ENCODE measurements around the gene DENND5A. TPM values are rescaled to one million over a fixed set of nuclear protein-coding genes. Genes with fewer than 3 reads are reported as not detected.

Gene DENND5A
- total RNA-seq, 1 donor from 2014 or later, result 76.0 TPM

DNA sequence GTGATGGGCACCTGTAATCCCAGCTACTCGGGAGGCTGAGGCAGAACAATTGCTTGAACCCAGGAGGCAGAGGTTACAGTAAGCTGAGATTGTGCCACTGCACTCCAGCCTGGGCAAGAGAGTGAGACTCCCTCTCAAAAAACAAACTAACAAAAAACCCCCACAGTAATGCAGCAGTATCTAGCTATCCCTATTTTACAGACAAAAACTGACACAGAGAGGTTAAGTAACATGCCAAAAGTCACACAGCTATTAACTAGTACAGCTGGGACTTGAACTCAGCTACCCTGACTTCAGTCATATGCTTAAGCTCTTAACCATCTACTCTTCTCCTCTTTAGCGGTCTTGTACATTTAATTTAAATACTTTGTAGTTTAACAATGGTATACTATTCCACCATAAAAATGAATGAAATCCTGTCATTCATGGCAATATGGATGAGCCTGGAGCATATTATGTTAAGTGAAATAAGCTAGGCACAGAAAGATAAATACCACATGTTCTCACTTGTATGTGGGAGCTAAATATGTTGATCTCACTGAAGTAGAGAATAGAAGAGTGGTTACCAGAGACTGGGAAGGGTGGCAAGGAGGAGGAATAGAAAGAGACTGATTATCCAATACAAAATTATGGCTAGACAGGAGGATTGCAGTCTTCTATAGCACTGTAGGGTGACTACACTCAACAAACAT, 82.8 kb downstream of the DENND5A start:
- H3K4me3 Mint-ChIP-seq, result no peak overlapping the region
- no peak for DNase-seq (ENCODE audit: extremely low spot score, unreplicated experiment)
- H3K27me3 Mint-ChIP-seq, result no peaks in the 10 kb centered on the region
- H3K27ac Mint-ChIP-seq, result no peak overlapping the region
- H3K4me1 Mint-ChIP-seq (ENCODE audit: unreplicated experiment), result no peaks in the 10 kb centered on the region
- H3K9me3 Mint-ChIP-seq, result no peaks in the 10 kb centered on the region
- TF ChIP-seq, protein P1, sequence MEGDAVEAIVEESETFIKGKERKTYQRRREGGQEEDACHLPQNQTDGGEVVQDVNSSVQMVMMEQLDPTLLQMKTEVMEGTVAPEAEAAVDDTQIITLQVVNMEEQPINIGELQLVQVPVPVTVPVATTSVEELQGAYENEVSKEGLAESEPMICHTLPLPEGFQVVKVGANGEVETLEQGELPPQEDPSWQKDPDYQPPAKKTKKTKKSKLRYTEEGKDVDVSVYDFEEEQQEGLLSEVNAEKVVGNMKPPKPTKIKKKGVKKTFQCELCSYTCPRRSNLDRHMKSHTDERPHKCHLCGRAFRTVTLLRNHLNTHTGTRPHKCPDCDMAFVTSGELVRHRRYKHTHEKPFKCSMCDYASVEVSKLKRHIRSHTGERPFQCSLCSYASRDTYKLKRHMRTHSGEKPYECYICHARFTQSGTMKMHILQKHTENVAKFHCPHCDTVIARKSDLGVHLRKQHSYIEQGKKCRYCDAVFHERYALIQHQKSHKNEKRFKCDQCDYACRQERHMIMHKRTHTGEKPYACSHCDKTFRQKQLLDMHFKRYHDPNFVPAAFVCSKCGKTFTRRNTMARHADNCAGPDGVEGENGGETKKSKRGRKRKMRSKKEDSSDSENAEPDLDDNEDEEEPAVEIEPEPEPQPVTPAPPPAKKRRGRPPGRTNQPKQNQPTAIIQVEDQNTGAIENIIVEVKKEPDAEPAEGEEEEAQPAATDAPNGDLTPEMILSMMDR (conservative IDR thresholded peaks at IDR 0.05), result no peak
- peaks cover 37% of the 10 kb centered on the region for H3K36me3 Mint-ChIP-seq

DNA sequence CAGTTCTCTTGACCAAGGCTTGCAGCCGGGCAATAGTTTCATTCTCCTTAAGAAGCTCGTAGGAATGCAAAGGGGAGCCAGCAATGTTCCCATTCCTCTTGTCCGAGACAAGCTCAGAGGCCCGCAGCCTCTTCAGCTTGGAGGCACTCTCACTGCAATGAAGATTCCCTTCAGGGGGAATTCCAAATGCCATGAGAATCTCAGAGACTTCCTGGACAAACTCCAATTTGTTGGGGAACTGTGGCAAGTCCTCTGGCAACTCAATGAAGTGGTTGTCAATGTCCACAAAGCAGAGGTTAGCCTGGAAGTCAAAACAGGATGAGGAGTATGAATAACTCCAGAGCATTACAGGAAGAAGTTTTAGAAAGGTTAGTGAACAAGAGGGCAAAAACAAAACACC, 84.4 kb downstream of the DENND5A start:
- no peak overlapping the region for H3K27ac Mint-ChIP-seq
- no peaks in the 10 kb centered on the region for H3K4me1 Mint-ChIP-seq (ENCODE audit: unreplicated experiment)
- H3K4me3 Mint-ChIP-seq, result no peak overlapping the region
- TF ChIP-seq, protein P1 (conservative IDR thresholded peaks at IDR 0.05), result no peak
- no peak for DNase-seq (ENCODE audit: extremely low spot score, unreplicated experiment)
- H3K36me3 Mint-ChIP-seq, result peaks cover 44% of the 10 kb centered on the region
- H3K9me3 Mint-ChIP-seq, result no peaks in the 10 kb centered on the region
- no peaks in the 10 kb centered on the region for H3K27me3 Mint-ChIP-seq

DNA sequence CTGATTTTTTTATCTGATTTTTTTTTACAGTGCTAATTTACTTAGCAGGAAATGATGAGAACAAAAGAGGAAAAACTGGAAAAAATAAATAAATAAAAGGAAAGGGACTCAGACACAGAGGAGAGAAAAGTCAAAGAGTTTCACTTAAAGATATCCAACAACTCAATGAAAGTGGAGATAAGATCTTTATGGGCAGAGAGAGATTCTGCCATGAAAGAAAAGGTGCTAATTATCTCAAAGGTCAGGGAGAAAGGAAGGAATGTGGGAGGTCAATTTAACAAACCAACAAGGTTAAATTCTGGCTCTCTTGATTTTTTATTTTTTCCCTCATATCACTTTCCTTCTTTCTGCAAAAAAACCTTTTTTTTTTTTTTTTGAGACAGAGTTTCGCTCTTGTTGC, 86.0 kb downstream of the DENND5A start:
- Mint-ChIP-seq H3K4me1 (ENCODE audit: unreplicated experiment) (no peaks in the 10 kb centered on the region), H3K36me3 (peaks cover 37% of the 10 kb centered on the region), H3K4me3 (no peak overlapping the region), H3K9me3 (no peaks in the 10 kb centered on the region), H3K27ac (no peak overlapping the region), H3K27me3 (no peaks in the 10 kb centered on the region)
- DNase-seq (ENCODE audit: extremely low spot score, unreplicated experiment), result no peak
- TF ChIP-seq, protein P1 (conservative IDR thresholded peaks at IDR 0.05), result no peak

DNA sequence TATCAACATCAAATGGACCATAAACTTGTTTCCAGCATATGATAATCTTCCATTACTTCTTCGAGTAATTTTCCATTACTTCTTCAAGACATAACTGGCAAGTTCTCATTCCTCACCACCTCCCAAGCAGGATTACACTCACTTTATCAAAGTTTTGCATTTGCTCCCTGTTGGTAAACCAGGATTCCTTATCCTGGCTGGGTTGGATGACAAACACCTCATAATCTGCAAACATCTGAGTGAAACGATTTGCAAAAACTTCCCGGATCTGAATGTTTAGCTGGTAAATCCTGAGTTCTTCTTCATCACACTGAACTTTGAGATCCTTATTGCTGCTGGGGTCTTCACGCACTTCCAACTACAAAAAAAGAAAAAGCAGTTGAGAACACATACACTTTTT, 86.4 kb downstream of the DENND5A start:
- Mint-ChIP-seq H3K9me3 (no peaks in the 10 kb centered on the region), H3K36me3 (peaks cover 37% of the 10 kb centered on the region), H3K4me1 (ENCODE audit: unreplicated experiment) (no peaks in the 10 kb centered on the region), H3K27me3 (no peaks in the 10 kb centered on the region), H3K4me3 (no peak overlapping the region), H3K27ac (no peak overlapping the region)
- no peak for DNase-seq (ENCODE audit: extremely low spot score, unreplicated experiment)
- TF ChIP-seq, protein P1 (conservative IDR thresholded peaks at IDR 0.05), result no peak

DNA sequence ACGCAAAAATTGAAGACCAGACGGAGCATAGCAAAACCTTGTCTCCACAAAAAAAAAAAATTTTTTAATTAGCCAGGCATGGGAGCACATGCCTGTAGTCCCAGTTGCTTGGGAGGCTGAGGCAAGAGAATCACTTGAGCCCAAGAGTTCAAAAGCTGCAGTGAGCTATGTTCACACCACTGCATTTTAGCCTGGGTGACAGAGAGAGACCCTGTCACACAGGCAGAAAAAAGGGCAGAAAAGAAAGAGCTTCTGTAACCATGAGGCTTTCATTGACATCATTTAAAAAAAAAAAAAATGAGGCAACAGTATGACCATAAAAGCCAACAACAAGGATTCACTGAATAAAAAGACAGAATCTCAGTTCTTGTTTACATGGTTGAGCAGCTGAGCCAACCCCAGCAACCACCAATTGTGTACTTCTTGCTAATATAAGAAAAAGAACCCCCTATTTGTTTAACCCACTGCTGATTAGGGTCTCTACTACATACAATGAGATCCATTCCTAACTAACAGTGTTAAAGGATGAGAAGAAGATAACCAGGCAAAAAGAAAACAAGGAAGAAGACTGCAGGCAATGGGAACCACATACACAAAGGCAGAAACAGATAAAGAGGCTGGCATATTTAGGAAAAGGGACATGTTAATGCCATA, 87.6 kb downstream of the DENND5A start:
- TF ChIP-seq, protein P1 (conservative IDR thresholded peaks at IDR 0.05), result no peak
- Mint-ChIP-seq H3K27ac (no peak overlapping the region), H3K4me1 (ENCODE audit: unreplicated experiment) (no peaks in the 10 kb centered on the region), H3K9me3 (no peaks in the 10 kb centered on the region), H3K27me3 (no peaks in the 10 kb centered on the region), H3K36me3 (peaks cover 41% of the 10 kb centered on the region), H3K4me3 (no peak overlapping the region)
- DNase-seq (ENCODE audit: extremely low spot score, unreplicated experiment), result no peak
